SK-N-SH (cell line): ENCODE measurements around the gene SEMA3G. TPM values are rescaled to one million over a fixed set of nuclear protein-coding genes. Genes with fewer than 3 reads are reported as not detected.

Source experiments
- CTCF ChIA-PET: fragments of 300-600, 350-600 bp; formaldehyde crosslinking; extraction: SDS; loops from one replicate; lab custom pipeline; 2021; lab: Yijun Ruan, JAX
- POLR2A ChIA-PET: fragments of 350-600 bp; sonication (Branson Sonifier 250); formaldehyde crosslinking; extraction: SDS; loops from one replicate; lab custom pipeline; 2020; ENCODE audit warnings: antibody characterized with exemption, inconsistent platforms; lab: Yijun Ruan, JAX
- DNase-seq: peaks from one replicate; pipeline ENCODE4 v3.0.0; 2012
- H2AFZ ChIP-seq: fragments of 200-600 bp; sonication (generic); 2 replicates; pipeline ENCODE4 v1.8.1; 2016; ENCODE audit warnings: antibody characterized with exemption, mild to moderate bottlenecking, low read depth
- H3F3A ChIP-seq: fragments of 200-600 bp; sonication (generic); replicated peaks from 2 replicates; pipeline ENCODE3; 2016; ENCODE audit warnings: antibody characterized with exemption, mild to moderate bottlenecking; ENCODE audit not compliant: insufficient read depth
- H3K27ac ChIP-seq, 2 experiments: fragments of 200-500 bp in 1 of 2; fragments of 200-600 bp in 1 of 2; sonication (Bioruptor generic) in 1 of 2; sonication (generic), shearing (Covaris generic) in 1 of 2; 2 replicates each; pipeline versions ENCODE4 v1.5.1 to v1.6.1; 2014 to 2016; ENCODE audit warnings: low read depth in 2 of 2, inconsistent platforms in 1 of 2, low read length in 1 of 2, mild to moderate bottlenecking in 1 of 2, mixed read lengths in 1 of 2
- H3K27me3 ChIP-seq: fragments of 200-600 bp; sonication (generic), shearing (Covaris generic); 2 replicates; pipeline ENCODE4 v1.6.1; 2016; ENCODE audit warnings: mixed run types; ENCODE audit not compliant: insufficient read depth
- H3K36me3 ChIP-seq, 2 experiments: fragments of 200-500 bp in 1 of 2; fragments of 200-600 bp in 1 of 2; sonication (Bioruptor generic) in 1 of 2; sonication (generic) in 1 of 2; replicated peaks in 1 of 2; 2 replicates each; pipeline versions ENCODE3 to v1.5.1; 2014 to 2016; ENCODE audit warnings: low read length in 1 of 2, mild to moderate bottlenecking in 1 of 2; ENCODE audit not compliant: insufficient read depth in 2 of 2, control insufficient read depth in 1 of 2
- H3K4me1 ChIP-seq, 2 experiments: fragments of 200-500 bp in 1 of 2; fragments of 200-600 bp in 1 of 2; sonication (Bioruptor generic) in 1 of 2; sonication (generic), shearing (Covaris generic) in 1 of 2; 2 replicates each; pipeline versions ENCODE4 v1.5.1 to v1.6.1; 2014 to 2016; ENCODE audit warnings: low read depth in 1 of 2, low read length in 1 of 2, mixed run types in 1 of 2; ENCODE audit not compliant: insufficient read depth in 2 of 2, control insufficient read depth in 1 of 2
- H3K4me2 ChIP-seq: fragments of 200-600 bp; sonication (generic), shearing (Covaris generic); 2 replicates; pipeline ENCODE4 v1.6.1; 2017; ENCODE audit warnings: mixed run types
- H3K4me3 ChIP-seq, 2 experiments: fragments of 200-500 bp in 1 of 2; fragments of 200-600 bp in 1 of 2; sonication (Bioruptor generic) in 1 of 2; sonication (generic), shearing (Covaris generic) in 1 of 2; 2 replicates each; pipeline versions ENCODE4 v1.5.1 to v1.8.1; 2014 to 2016; ENCODE audit warnings: low read depth in 2 of 2, inconsistent platforms in 1 of 2, low read length in 1 of 2, mild to moderate bottlenecking in 1 of 2, mixed read lengths in 1 of 2, moderate library complexity in 1 of 2
- H3K79me2 ChIP-seq: fragments of 200-600 bp; sonication (generic); 2 replicates; pipeline ENCODE4 v1.8.1; 2017; ENCODE audit warnings: mild to moderate bottlenecking; ENCODE audit not compliant: insufficient read depth
- H3K9ac ChIP-seq: fragments of 200-600 bp; sonication (generic); 2 replicates; pipeline ENCODE4 v1.6.1; 2017; ENCODE audit warnings: mixed run types
- H3K9me2 ChIP-seq: fragments of 200-600 bp; sonication (generic); 2 replicates; pipeline ENCODE4 v1.6.1; 2017; ENCODE audit warnings: mixed run types
- H3K9me3 ChIP-seq: fragments of 200-600 bp; sonication (generic); 2 replicates; pipeline ENCODE4 v1.6.1; 2017; ENCODE audit warnings: mixed run types, mild to moderate bottlenecking, moderate library complexity
- H4K20me1 ChIP-seq: fragments of 200-600 bp; sonication (generic); 2 replicates; pipeline ENCODE4 v1.6.1; 2017; ENCODE audit warnings: mild to moderate bottlenecking, mixed run types; ENCODE audit not compliant: insufficient read depth
- ELF1 ChIP-seq: IDR thresholded peaks from 2 replicates; pipeline ENCODE4 v1.4.0; 2012
- EP300 ChIP-seq, 2 experiments: IDR thresholded peaks; 2 replicates each; pipeline versions ENCODE4 v1.4.0 to v1.6.1; 2012; ENCODE audit warnings: borderline replicate concordance in 1 of 2, low read depth in 1 of 2, low read length in 1 of 2
- GATA2 ChIP-seq: sonication (generic); formaldehyde crosslinking; IDR thresholded peaks from 2 replicates; pipeline ENCODE4 v1.5.0; 2020; ENCODE audit warnings: mild to moderate bottlenecking, missing genetic modification reagents
- MAX ChIP-seq: IDR thresholded peaks from 2 replicates; pipeline ENCODE4 v1.4.0; 2012; ENCODE audit warnings: low read depth
- MEF2A ChIP-seq: IDR thresholded peaks from 2 replicates; pipeline ENCODE4 v1.4.0; 2012; ENCODE audit warnings: low read depth, borderline replicate concordance
- RAD21 ChIP-seq: IDR thresholded peaks from 2 replicates; pipeline ENCODE4 v1.6.1; 2012; ENCODE audit warnings: mild to moderate bottlenecking, low read length
- SIN3A ChIP-seq: IDR thresholded peaks from 2 replicates; pipeline ENCODE4 v1.6.1; 2012; ENCODE audit warnings: low read depth, mild to moderate bottlenecking, low read length, moderate library complexity, borderline replicate concordance
- TEAD4 ChIP-seq: IDR thresholded peaks from 2 replicates; pipeline ENCODE4 v1.4.0; 2012; ENCODE audit warnings: mild to moderate bottlenecking, borderline replicate concordance; ENCODE audit not compliant: insufficient read depth
- YY1 ChIP-seq: IDR thresholded peaks from 2 replicates; pipeline ENCODE4 v1.4.0; 2012; ENCODE audit warnings: low read depth, mild to moderate bottlenecking
- WGBS: methylation state at CpG from one replicate; pipeline ENCODE4 v1.1.6; 2017; ENCODE audit warnings: low lambda C conversion rate; 5-methylcytosine and 5-hydroxymethylcytosine counted together
- polyA plus RNA-seq, 3 experiments: library from polyadenylated mRNA; depleted of rRNA; stranded (reverse); fragments of >200 nt; gene quantifications; 2 replicates each; pipeline ENCODE4 v1.2.3, GENCODE V29; 2012
- TF ChIP-seq, protein P1 (sequence below): IDR thresholded peaks from 2 replicates; pipeline ENCODE4 v1.4.0; 2012; ENCODE audit warnings: low read depth, borderline replicate concordance
- TF ChIP-seq, protein P2 (sequence below): IDR thresholded peaks from 2 replicates; pipeline ENCODE4; 2012

The SEMA3G gene
- polyA plus RNA-seq, 1 of the 3 experiments (the other 2 are of a cell fraction) = 0.13 TPM

- DNase-seq = no peak
- POLR2A ChIA-PET = no interaction called here
- WGBS = 95% methylated on average over 2 of the region's 3 CpGs
- H3F3A ChIP-seq = no peaks in the 10 kb centered on the region
- H3K4me2 ChIP-seq = no peak overlapping the region
- no peak overlapping the region for H3K4me3 ChIP-seq
- H3K9ac ChIP-seq = no peak overlapping the region
- TF ChIP-seq SIN3A = no peak
- CTCF ChIA-PET = no interaction called here
- H4K20me1 ChIP-seq = no peaks in the 10 kb centered on the region
- no peak overlapping the region for H3K27ac ChIP-seq
- H3K9me2 ChIP-seq = no peaks in the 10 kb centered on the region
- H2AFZ ChIP-seq = no peak overlapping the region
- H3K9me3 ChIP-seq = no peaks in the 10 kb centered on the region
- peaks cover 18% of the 10 kb centered on the region for H3K79me2 ChIP-seq
- H3K4me1 ChIP-seq = peaks cover 0 to 12% of the 10 kb centered on the region in 2 experiments; a peak in 2 of 4 replicates
- no peaks in the 10 kb centered on the region for H3K27me3 ChIP-seq
- peaks cover 32 to 80% of the 10 kb centered on the region in 2 experiments for H3K36me3 ChIP-seq
Measured at GRCh38 chr3:52403955-52404354, 40.9 kb downstream of the SEMA3G start.

GRCh38 chr3:52403271-52403841, 41.5 kb downstream of the SEMA3G start:
- POLR2A ChIA-PET = no interaction called here
- H3K4me1 ChIP-seq = peaks cover 0 to 6% of the 10 kb centered on the region in 2 experiments; a peak in 1 of 4 replicates
- H3K4me2 ChIP-seq = no peak overlapping the region
- CTCF ChIA-PET = no interaction called here
- H4K20me1 ChIP-seq = no peaks in the 10 kb centered on the region
- H3K9ac ChIP-seq = no peak overlapping the region
- WGBS = 95% methylated on average over 15 of the region's 19 CpGs
- H3K36me3 ChIP-seq = peaks cover 32 to 77% of the 10 kb centered on the region in 2 experiments
- no peak overlapping the region for H3K27ac ChIP-seq
- TF ChIP-seq MAX = no peak
- TF ChIP-seq EP300 (IDR thresholded peaks at IDR 0.05; ENCODE audit: borderline replicate concordance in 1 of 2, low read depth in 1 of 2, low read length in 1 of 2) = no peak
- no peak for TF ChIP-seq MEF2A
- TF ChIP-seq GATA2 (CRISPR knock-in tag) = no peak
- TF ChIP-seq, protein P1, sequence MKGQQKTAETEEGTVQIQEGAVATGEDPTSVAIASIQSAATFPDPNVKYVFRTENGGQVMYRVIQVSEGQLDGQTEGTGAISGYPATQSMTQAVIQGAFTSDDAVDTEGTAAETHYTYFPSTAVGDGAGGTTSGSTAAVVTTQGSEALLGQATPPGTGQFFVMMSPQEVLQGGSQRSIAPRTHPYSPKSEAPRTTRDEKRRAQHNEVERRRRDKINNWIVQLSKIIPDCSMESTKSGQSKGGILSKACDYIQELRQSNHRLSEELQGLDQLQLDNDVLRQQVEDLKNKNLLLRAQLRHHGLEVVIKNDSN = no peak
- TF ChIP-seq RAD21 = no peak
- TF ChIP-seq, protein P2, sequence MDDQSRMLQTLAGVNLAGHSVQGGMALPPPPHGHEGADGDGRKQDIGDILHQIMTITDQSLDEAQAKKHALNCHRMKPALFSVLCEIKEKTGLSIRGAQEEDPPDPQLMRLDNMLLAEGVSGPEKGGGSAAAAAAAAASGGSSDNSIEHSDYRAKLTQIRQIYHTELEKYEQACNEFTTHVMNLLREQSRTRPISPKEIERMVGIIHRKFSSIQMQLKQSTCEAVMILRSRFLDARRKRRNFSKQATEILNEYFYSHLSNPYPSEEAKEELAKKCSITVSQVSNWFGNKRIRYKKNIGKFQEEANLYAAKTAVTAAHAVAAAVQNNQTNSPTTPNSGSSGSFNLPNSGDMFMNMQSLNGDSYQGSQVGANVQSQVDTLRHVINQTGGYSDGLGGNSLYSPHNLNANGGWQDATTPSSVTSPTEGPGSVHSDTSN = no peak
- TF ChIP-seq TEAD4 = no peak
- no peak for TF ChIP-seq ELF1
- TF ChIP-seq YY1 = no peak
- no peaks in the 10 kb centered on the region for H3K27me3 ChIP-seq
- no peak overlapping the region for H3K4me3 ChIP-seq
- peaks cover 12% of the 10 kb centered on the region; the same call in 1 of the 2 replicates for H3K79me2 ChIP-seq
- H3K9me3 ChIP-seq = no peaks in the 10 kb centered on the region
- no peak overlapping the region for H2AFZ ChIP-seq
- H3K9me2 ChIP-seq = no peaks in the 10 kb centered on the region
- DNase-seq = no peak
- no peaks in the 10 kb centered on the region for H3F3A ChIP-seq
